K562 (cell line): ENCODE data around the gene TULP4. TPM values are rescaled to one million over a fixed set of nuclear protein-coding genes. Genes with fewer than 3 reads are reported as not detected.
"Not testable (repeated sequence)": the region's sequence is repeated elsewhere in the genome, so short reads cannot be mapped to it uniquely, and the experiment has no call there.

Source experiments
- ATAC-seq: fragments of 200-7000 bp; cut with Tn5 transposase; 3 replicates; pipeline ENCODE4 v1.9.1; 2020; ENCODE audit warnings: moderate library complexity
- BruUV-seq: library from RNA; stranded (reverse); fragments of 400-500 nt; replicated peaks from 2 replicates; lab custom pipeline; 2021; lab: Mats Ljungman, UMichigan
- CTCF ChIA-PET: fragments of 300-600 bp; formaldehyde crosslinking; extraction: SDS; loops from one replicate; lab custom pipeline; 2021; ENCODE audit warnings: low intra/inter-chr PET ratio; lab: Yijun Ruan, JAX
- POLR2A ChIA-PET: fragments of 300-600, 350-650 bp; sonication (Branson Sonifier 250); formaldehyde crosslinking; extraction: SDS; loops from one replicate; lab custom pipeline; 2021; ENCODE audit warnings: antibody characterized with exemption, inconsistent platforms; lab: Yijun Ruan, JAX
- DNase-seq, 4 experiments: peaks; one replicate each; pipeline versions ENCODE4 v3.0.0 to v3.0.0-alpha.2; 2011 to 2018; ENCODE audit warnings: low spot score in 3 of 4, mixed read lengths in 3 of 4; ENCODE audit errors: extremely low read depth in 1 of 4
- FAIRE-seq: peaks from 2 replicates; lab custom pipeline; 2011; peaks lifted over from hg19 to GRCh38; lab: Jason Lieb, UNC
- H2AFZ ChIP-seq: 2 replicates; pipeline ENCODE4 v1.6.0; 2011; ENCODE audit warnings: low read depth, low read length, control low read depth, inconsistent platforms
- H3K27ac ChIP-seq: fragments of 200-600 bp; 3 replicates; pipeline ENCODE4 v1.8.0; 2011; ENCODE audit warnings: low read depth, mild to moderate bottlenecking, control low read depth, inconsistent platforms, low read length, moderate library complexity, mixed read lengths; ENCODE audit errors: extremely low read depth
- H3K27me3 ChIP-seq, 2 experiments: fragments of 300-600 bp in 1 of 2; 2 replicates in 1 of 2; 3 replicates in 1 of 2; pipeline versions ENCODE4 v1.6.0 to v1.8.0; 2011; ENCODE audit warnings: inconsistent platforms in 2 of 2, low read length in 2 of 2, mild to moderate bottlenecking in 1 of 2, mixed read lengths in 1 of 2, moderate library complexity in 1 of 2; ENCODE audit not compliant: control insufficient read depth in 2 of 2, insufficient read depth in 2 of 2
- H3K36me3 ChIP-seq: fragments of 300-600 bp; 3 replicates; pipeline ENCODE4 v1.8.0; 2011; ENCODE audit warnings: mild to moderate bottlenecking, low read length, inconsistent platforms; ENCODE audit not compliant: control insufficient read depth, insufficient read depth
- H3K4me1 ChIP-seq, 2 experiments: fragments of 200-600 bp in 1 of 2; replicated peaks in 1 of 2; 2 replicates in 1 of 2; 3 replicates in 1 of 2; pipeline versions ENCODE4 v1.5.1 to v1.8.0; 2011; ENCODE audit warnings: inconsistent platforms in 2 of 2, low read length in 2 of 2, mild to moderate bottlenecking in 1 of 2, mixed read lengths in 1 of 2, moderate library complexity in 1 of 2; ENCODE audit not compliant: control insufficient read depth in 2 of 2, insufficient read depth in 2 of 2
- H3K4me2 ChIP-seq: 2 replicates; pipeline ENCODE4 v1.6.1; 2011; ENCODE audit warnings: low read length, control low read depth, inconsistent platforms, mixed read lengths; ENCODE audit not compliant: insufficient read depth
- H3K4me3 ChIP-seq: fragments of 200-600 bp; sonication (generic), shearing (Covaris generic); 2 replicates; pipeline ENCODE4 v1.5.1; 2016; ENCODE audit warnings: control low read depth, inconsistent platforms
- H3K79me2 ChIP-seq: fragments of 200-600 bp; 3 replicates; pipeline ENCODE4 v1.8.0; 2011; ENCODE audit warnings: low read length, inconsistent platforms; ENCODE audit not compliant: control insufficient read depth, insufficient read depth
- H3K9ac ChIP-seq, 2 experiments: 2 replicates each; pipeline versions ENCODE4 v1.6.0 to v1.6.1; 2011; ENCODE audit warnings: low read depth in 2 of 2, low read length in 2 of 2, control low read depth in 1 of 2, inconsistent platforms in 1 of 2, mild to moderate bottlenecking in 1 of 2, mixed read lengths in 1 of 2; ENCODE audit not compliant: insufficient read depth in 1 of 2
- H3K9me1 ChIP-seq: one replicate; pipeline ENCODE4 v1.6.0; 2011; ENCODE audit warnings: inconsistent platforms, mild to moderate bottlenecking, low read length, moderate library complexity; ENCODE audit not compliant: control insufficient read depth, insufficient read depth
- H3K9me3 ChIP-seq: replicated peaks from 2 replicates; pipeline ENCODE4 v1.5.1; 2011; ENCODE audit warnings: low read depth, low read length, inconsistent platforms; ENCODE audit not compliant: control insufficient read depth, insufficient read depth
- H4K20me1 ChIP-seq: replicated peaks from 2 replicates; pipeline ENCODE4 v1.6.1; 2011; ENCODE audit warnings: low read length, inconsistent platforms, mixed read lengths; ENCODE audit not compliant: control insufficient read depth, insufficient read depth
- WGBS: fragments of 100-300 bp; shearing (Covaris generic); methylation state at CpG from one replicate; pipeline ENCODE4 v1.1.6; 2016; ENCODE audit warnings: low coverage, mixed read lengths; ENCODE audit not compliant: insufficient coverage; ENCODE audit errors: missing lambda C conversion rate; 5-methylcytosine and 5-hydroxymethylcytosine counted together
- in situ Hi-C: fragments of 300-500 bp; cut with MboI; formaldehyde crosslinking; loops from 4 replicates; pipeline ENCODE4 v1.15.0; 2018; ENCODE audit warnings: inconsistent platforms, mixed read lengths
- intact Hi-C: fragments of 100-400 bp; cut with micrococcal nuclease; formaldehyde crosslinking; loops from 2 replicates; pipeline ENCODE4 v1.14.2; 2022
- polyA plus RNA-seq, 8 experiments: library from polyadenylated mRNA; depleted of rRNA in 4 of 8; stranded (reverse) in 5 of 8; unstranded in 3 of 8; fragments of >200 nt; fragmentation: Nextera tagmentation in 2 of 8; fragmentation: Illumina TruSeq in 1 of 8; extraction: Ambion mirVana in 2 of 8; extraction: Trizol in 1 of 8; gene quantifications; 2 replicates each; pipeline versions ENCODE4 v1.2.1 to v1.2.3, GENCODE V29; 2011 to 2014; ENCODE audit warnings: inconsistent platforms in 1 of 8, missing spikeins in 1 of 8
- total RNA-seq, 7 experiments: library from RNA; depleted of rRNA in 6 of 7; stranded (reverse); fragments of >200 nt in 6 of 7; fragmentation: Illumina TruSeq in 2 of 7; extraction: Trizol in 2 of 7; gene quantifications; 2 replicates each; pipeline versions ENCODE4 v1.2.1 to v1.2.3, GENCODE V29; 2011 to 2021; ENCODE audit warnings: low replicate concordance in 1 of 7
- TF ChIP-seq, protein P1 (sequence below): sonication (generic); formaldehyde crosslinking; IDR thresholded peaks from 2 replicates; pipeline ENCODE4 v1.8.1; 2023; ENCODE audit warnings: mild to moderate bottlenecking, missing genetic modification reagents

Gene TULP4
- total and polyA plus RNA-seq, 9 of the 15 experiments (the other 6 are each of a cell fraction or from before 2014, with no cell fraction given), result 1.2 to 50.4 (median 11.0) TPM

DNA sequence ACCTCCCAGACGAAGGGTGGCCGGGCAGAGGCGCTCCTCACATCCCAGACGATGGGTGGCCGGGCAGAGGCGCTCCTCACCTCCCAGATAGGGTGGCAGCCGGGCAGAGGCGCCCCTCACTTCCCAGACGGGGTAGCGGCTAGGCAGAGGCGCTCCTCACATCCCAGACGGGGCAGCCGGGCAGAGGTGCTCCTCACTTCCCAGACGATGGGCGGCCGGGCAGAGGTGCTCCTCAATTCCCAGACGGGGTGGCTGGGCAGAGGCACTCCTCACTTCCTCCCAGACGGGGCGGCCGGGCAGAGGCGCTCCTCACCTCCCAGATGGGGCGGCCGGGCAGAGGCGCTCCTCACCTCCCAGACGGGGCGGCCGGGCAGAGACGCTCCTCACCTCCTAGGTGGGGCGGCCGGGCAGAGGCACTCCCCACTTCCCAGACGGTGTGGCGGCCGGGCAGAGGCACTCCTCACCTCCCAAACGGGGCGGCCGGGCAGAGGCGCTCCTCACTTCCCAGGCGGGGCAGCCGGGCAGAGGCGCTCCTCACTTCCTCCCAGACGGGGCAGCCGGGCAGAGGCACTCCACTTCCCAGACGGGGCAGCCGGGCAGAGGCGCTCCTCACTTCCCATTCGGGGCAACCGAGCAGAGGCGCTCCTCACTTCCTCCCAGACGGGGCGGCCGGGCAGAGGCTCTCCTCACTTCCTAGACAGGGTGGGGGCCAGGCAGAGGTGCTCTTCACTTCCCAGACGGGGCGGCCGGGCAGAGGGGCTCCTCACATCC, 37.4 kb downstream of the TULP4 start:
- CTCF ChIA-PET, H3K27me3 ChIP-seq, BruUV-seq, intact Hi-C loops, DNase-seq, H3K79me2 ChIP-seq, in situ Hi-C loops, H3K27ac ChIP-seq, H3K4me1 ChIP-seq, H3K36me3 ChIP-seq, H3K9me1 ChIP-seq, POLR2A ChIA-PET, ATAC-seq, H3K4me2 ChIP-seq, H2AFZ ChIP-seq, H3K9ac ChIP-seq, FAIRE-seq, H3K9me3 ChIP-seq, H4K20me1 ChIP-seq, H3K4me3 ChIP-seq: not testable (repeated sequence)
- WGBS, result 92% methylated on average over 17 of the region's 54 CpGs
- TF ChIP-seq, protein P1, sequence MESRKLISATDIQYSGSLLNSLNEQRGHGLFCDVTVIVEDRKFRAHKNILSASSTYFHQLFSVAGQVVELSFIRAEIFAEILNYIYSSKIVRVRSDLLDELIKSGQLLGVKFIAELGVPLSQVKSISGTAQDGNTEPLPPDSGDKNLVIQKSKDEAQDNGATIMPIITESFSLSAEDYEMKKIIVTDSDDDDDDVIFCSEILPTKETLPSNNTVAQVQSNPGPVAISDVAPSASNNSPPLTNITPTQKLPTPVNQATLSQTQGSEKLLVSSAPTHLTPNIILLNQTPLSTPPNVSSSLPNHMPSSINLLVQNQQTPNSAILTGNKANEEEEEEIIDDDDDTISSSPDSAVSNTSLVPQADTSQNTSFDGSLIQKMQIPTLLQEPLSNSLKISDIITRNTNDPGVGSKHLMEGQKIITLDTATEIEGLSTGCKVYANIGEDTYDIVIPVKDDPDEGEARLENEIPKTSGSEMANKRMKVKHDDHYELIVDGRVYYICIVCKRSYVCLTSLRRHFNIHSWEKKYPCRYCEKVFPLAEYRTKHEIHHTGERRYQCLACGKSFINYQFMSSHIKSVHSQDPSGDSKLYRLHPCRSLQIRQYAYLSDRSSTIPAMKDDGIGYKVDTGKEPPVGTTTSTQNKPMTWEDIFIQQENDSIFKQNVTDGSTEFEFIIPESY, result peak; percentile 36; the same call in 1 of the 2 replicates

DNA sequence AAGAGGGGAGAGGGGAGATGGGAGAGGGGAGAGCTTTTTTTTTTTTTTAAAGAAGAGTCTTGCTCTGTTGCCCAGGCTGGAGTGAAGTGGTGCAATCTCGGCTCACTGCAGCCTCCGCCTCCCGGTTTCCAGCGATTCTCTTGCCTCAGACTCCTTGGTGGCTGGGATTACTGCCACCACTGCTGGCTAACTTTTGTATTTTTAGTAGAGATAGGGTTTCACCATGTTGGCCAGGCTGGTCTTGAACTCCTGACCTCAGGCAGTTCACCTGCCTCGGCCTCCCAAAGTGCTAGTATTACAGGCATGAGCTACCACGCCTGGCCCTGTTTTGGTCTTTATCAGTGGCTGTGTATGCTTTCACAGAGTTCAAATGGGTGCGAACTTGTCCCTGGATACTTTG, 38.5 kb downstream of the TULP4 start:
- not testable (repeated sequence) for H3K36me3 ChIP-seq, BruUV-seq

More for the DNA sequence above, 38.5 kb downstream of the TULP4 start:
- H3K4me3 ChIP-seq, H4K20me1 ChIP-seq, H3K27me3 ChIP-seq, in situ Hi-C loops, H3K9me3 ChIP-seq, H2AFZ ChIP-seq, DNase-seq, ATAC-seq, FAIRE-seq, H3K4me1 ChIP-seq, H3K4me2 ChIP-seq, H3K9ac ChIP-seq, H3K79me2 ChIP-seq, CTCF ChIA-PET, H3K27ac ChIP-seq, intact Hi-C loops, H3K9me1 ChIP-seq, POLR2A ChIA-PET: not testable (repeated sequence)
- WGBS, result 81% methylated on average over 7 of the region's 7 CpGs
